ENCODE results near the gene MLLT3. TPM values are rescaled to one million over a fixed set of nuclear protein-coding genes. Genes with fewer than 3 reads are reported as not detected.
A peak's percentile ranks its signal among the peaks of the same experiment; 100 is the strongest.

Gene MLLT3
- total RNA-seq, 2 experiments from 2014 or later: 59.1 to 60.8 TPM

DNA sequence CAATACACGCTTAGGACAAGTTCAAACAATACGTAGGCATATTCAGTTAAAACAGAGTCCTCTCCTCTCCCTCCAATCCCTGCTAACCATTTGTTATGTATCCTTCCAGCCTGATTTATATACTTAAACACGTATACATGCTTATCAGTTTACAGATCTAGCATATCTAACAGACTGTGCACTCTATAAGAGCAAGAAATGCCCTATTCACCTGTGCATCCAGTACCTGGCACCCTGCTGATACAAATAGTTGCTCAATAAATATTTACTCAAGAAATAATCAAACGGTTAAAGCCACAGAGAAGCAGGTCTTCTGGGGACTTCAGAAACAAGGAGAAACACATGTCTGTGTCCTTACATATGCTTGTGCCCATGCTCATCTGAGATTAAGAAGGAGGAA is 55.9 kb downstream of the MLLT3 start:
- intact Hi-C loops (cut with micrococcal nuclease): no loop called here
- H3K9me3 Mint-ChIP-seq: peaks cover 2% of the 10 kb centered on the region

DNA sequence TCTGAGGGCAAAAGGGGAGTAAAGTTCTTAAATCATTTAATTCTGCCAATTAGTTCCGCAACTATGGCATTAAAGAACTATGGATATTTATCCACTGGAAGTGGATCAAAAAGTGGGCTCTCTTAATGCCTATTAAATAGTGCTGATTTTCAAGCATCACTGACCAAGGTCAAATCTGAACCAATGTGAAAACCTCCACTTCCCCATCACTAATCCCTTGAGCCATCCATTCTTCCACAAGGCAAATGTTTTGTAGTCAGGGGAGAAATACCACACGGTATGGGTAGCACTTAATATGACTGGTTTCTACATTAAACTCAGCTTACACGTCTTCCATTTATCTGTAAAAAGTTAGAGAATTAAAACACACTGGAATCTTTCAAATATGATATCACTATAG is 57.6 kb downstream of the MLLT3 start:
- TF ChIP-seq, protein P1, sequence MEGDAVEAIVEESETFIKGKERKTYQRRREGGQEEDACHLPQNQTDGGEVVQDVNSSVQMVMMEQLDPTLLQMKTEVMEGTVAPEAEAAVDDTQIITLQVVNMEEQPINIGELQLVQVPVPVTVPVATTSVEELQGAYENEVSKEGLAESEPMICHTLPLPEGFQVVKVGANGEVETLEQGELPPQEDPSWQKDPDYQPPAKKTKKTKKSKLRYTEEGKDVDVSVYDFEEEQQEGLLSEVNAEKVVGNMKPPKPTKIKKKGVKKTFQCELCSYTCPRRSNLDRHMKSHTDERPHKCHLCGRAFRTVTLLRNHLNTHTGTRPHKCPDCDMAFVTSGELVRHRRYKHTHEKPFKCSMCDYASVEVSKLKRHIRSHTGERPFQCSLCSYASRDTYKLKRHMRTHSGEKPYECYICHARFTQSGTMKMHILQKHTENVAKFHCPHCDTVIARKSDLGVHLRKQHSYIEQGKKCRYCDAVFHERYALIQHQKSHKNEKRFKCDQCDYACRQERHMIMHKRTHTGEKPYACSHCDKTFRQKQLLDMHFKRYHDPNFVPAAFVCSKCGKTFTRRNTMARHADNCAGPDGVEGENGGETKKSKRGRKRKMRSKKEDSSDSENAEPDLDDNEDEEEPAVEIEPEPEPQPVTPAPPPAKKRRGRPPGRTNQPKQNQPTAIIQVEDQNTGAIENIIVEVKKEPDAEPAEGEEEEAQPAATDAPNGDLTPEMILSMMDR (IDR thresholded peaks at IDR 0.05): no peak
- Mint-ChIP-seq H3K27me3 (no peaks in the 10 kb centered on the region), H3K4me3 (no peak overlapping the region), H3K27ac (no peak overlapping the region), H3K4me1 (ENCODE audit: low read depth) (peaks cover 83% of the 10 kb centered on the region), H3K36me3 (ENCODE audit: low read depth) (peaks cover 2% of the 10 kb centered on the region), H3K9me3 (no peaks in the 10 kb centered on the region)
- ChIA-PET CTCF (no interaction called here), POLR2A (interaction anchor here (1.2 kb wide), 1 partner anchor 52 kb away, joined by 3 read pairs; no protein-coding TSS in a partner anchor)
- ATAC-seq (no peak), DNase-seq (no peak)
- intact Hi-C loops (cut with micrococcal nuclease): no loop called here

More for the DNA sequence above, 55.9 kb downstream of the MLLT3 start:
- H3K4me3 Mint-ChIP-seq: no peak overlapping the region
- no peak overlapping the region for H3K27ac Mint-ChIP-seq
- H3K4me1 Mint-ChIP-seq (ENCODE audit: low read depth): peaks cover 82% of the 10 kb centered on the region
- DNase-seq (no peak), ATAC-seq (no peak)
- H3K36me3 Mint-ChIP-seq (ENCODE audit: low read depth): peaks cover 4% of the 10 kb centered on the region
- CTCF ChIA-PET: no interaction called here
- TF ChIP-seq, protein P1 (IDR thresholded peaks at IDR 0.05): no peak
- H3K27me3 Mint-ChIP-seq: no peaks in the 10 kb centered on the region
- POLR2A ChIA-PET: no interaction called here

DNA sequence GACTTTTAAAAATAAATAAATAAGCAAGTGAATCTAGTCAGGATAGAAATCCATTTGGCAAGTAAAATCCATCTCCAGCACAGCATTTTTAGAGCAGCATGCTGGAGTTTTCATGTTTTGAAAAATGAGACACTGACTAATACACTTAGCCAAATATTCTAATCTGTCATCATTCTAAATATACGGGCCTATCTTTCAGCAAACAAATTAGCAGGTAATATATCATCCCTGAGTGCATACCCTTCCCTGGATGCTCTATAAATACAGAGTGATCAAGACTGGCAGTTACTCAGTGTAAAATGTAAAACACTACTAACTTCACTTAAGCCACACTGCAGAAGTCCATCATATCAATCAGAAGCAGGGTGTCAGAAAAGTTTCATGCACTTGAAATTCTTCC is 58.4 kb downstream of the MLLT3 start:
- H3K9me3 Mint-ChIP-seq: no peaks in the 10 kb centered on the region
- ATAC-seq (no peak), DNase-seq (no peak)
- POLR2A ChIA-PET: interaction anchor here (1.2 kb wide), 1 partner anchor 52 kb away, joined by 3 read pairs; no protein-coding TSS in a partner anchor
- H3K27ac Mint-ChIP-seq: no peak overlapping the region
- H3K36me3 Mint-ChIP-seq (ENCODE audit: low read depth): peaks cover 2% of the 10 kb centered on the region
- intact Hi-C loops (cut with micrococcal nuclease): no loop called here
- peaks cover 84% of the 10 kb centered on the region for H3K4me1 Mint-ChIP-seq (ENCODE audit: low read depth)
- TF ChIP-seq, protein P1 (IDR thresholded peaks at IDR 0.05): no peak
- no peaks in the 10 kb centered on the region for H3K27me3 Mint-ChIP-seq
- no peak overlapping the region for H3K4me3 Mint-ChIP-seq
- CTCF ChIA-PET: no interaction called here

DNA sequence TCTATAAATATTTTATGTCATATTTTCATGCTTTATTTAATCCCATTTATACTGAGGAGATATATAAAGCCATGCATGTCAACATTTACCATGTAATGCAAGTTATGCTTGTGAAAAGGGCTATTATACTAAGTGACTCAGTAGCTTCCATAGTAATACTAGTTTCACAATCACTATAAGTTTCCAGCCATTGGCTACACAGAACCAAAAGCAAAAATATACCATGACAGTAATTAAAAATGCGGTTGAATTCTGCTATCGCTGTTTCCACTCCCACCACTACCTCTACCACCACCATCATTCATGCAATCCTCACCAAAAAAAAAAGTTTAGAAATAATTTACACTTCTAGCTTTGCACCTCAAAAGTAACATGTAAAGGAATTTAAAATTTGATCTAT is 60.2 kb downstream of the MLLT3 start:
- Mint-ChIP-seq H3K4me3 (peak overlapping the region; percentile 48), H3K36me3 (ENCODE audit: low read depth) (no peaks in the 10 kb centered on the region), H3K9me3 (no peaks in the 10 kb centered on the region), H3K4me1 (ENCODE audit: low read depth) (peaks cover 86% of the 10 kb centered on the region), H3K27me3 (no peaks in the 10 kb centered on the region), H3K27ac (peak overlapping the region; percentile 69)
- ChIA-PET POLR2A (interaction anchor here (1.5 kb wide), 1 partner anchor 60 kb away, joined by 4 read pairs; the partner anchor contains the start of gene MLLT3), CTCF (no interaction called here)
- peak; percentile 38 for DNase-seq
- TF ChIP-seq, protein P1 (IDR thresholded peaks at IDR 0.05): no peak
- ATAC-seq: peak; percentile 79
- intact Hi-C loops (cut with micrococcal nuclease): no loop called here

DNA sequence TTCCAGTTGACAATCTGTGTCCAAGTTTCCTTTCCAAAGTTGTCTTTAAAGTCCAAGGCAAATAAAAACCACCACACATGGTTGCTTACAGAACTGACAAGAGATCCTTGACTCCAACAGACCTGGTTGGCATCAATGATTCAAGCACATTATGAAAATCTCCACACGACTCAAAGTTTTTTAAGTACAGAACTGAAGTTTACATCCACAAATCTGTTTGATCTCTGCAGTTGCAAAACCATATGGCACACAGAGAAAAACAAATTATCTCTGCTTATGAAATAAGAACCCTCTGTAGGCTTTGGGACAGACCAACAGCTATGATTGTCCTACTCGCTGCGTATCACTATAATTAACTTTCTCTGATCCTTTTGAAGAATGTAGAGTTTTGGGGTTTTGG is 60.8 kb downstream of the MLLT3 start:
- peaks cover 87% of the 10 kb centered on the region for H3K4me1 Mint-ChIP-seq (ENCODE audit: low read depth)
- TF ChIP-seq, protein P1 (IDR thresholded peaks at IDR 0.05): no peak
- H3K27ac Mint-ChIP-seq: peak overlapping the region; percentile 46
- DNase-seq (no peak), ATAC-seq (no peak)
- no peaks in the 10 kb centered on the region for H3K27me3 Mint-ChIP-seq
- ChIA-PET POLR2A (interaction anchor here (1.5 kb wide), 1 partner anchor 60 kb away, joined by 4 read pairs; the partner anchor contains the start of gene MLLT3), CTCF (no interaction called here)
- H3K4me3 Mint-ChIP-seq: no peak overlapping the region
- intact Hi-C loops (cut with micrococcal nuclease): no loop called here
- H3K36me3 Mint-ChIP-seq (ENCODE audit: low read depth): no peaks in the 10 kb centered on the region
- no peaks in the 10 kb centered on the region for H3K9me3 Mint-ChIP-seq

All from activated CD8-positive, alpha-beta T cell treated with anti-CD3 and anti-CD28 coated beads for 36 hours (primary cell).